OCI-LY7 (cell line): ENCODE data around the gene GABRD. TPM values are rescaled to one million over a fixed set of nuclear protein-coding genes. Genes with fewer than 3 reads are reported as not detected.

Source experiments
- BruUV-seq: library from RNA; stranded (reverse); fragments of 400-500 nt; replicated peaks from 2 replicates; lab custom pipeline; 2021; lab: Mats Ljungman, UMichigan
- CTCF ChIA-PET: fragments of 300-600 bp; sonication (Branson Sonifier 250); formaldehyde crosslinking; loops from one replicate; lab custom pipeline; 2022; ENCODE audit warnings: antibody characterized with exemption; ENCODE audit not compliant: unreplicated experiment; lab: Charles Lee
- POLR2A ChIA-PET: fragments of 300-600 bp; sonication (Branson Sonifier 250); formaldehyde crosslinking; loops from one replicate; lab custom pipeline; 2022; ENCODE audit warnings: antibody characterized with exemption; lab: Charles Lee
- DNase-seq: peaks from one replicate; pipeline ENCODE4 v3.0.0-alpha.2; 2015; ENCODE audit warnings: low spot score
- H2AFZ ChIP-seq: fragments of 200-600 bp; sonication (generic), shearing (Covaris generic); 2 replicates; pipeline ENCODE4 v1.6.1; 2014; ENCODE audit warnings: mild to moderate bottlenecking, antibody characterized with exemption, low read length, moderate library complexity
- H3K27ac ChIP-seq: fragments of 200-600 bp; sonication (generic); 2 replicates; pipeline ENCODE4 v1.5.1; 2014; ENCODE audit warnings: mixed run types, low read depth, mild to moderate bottlenecking, moderate library complexity, low read length, inconsistent platforms; ENCODE audit not compliant: poor library complexity, severe bottlenecking
- H3K36me3 ChIP-seq: fragments of 200-600 bp; sonication (generic); 2 replicates; pipeline ENCODE4 v1.6.1; 2014; ENCODE audit warnings: mild to moderate bottlenecking, antibody characterized with exemption, low read length, moderate library complexity, mixed read lengths; ENCODE audit not compliant: insufficient read depth
- H3K4me1 ChIP-seq: fragments of 200-600 bp; sonication (generic); 2 replicates; pipeline ENCODE4 v1.5.1; 2014; ENCODE audit warnings: mild to moderate bottlenecking, low read length; ENCODE audit not compliant: insufficient read depth, poor library complexity, severe bottlenecking
- H3K4me2 ChIP-seq: fragments of 200-600 bp; sonication (generic); 2 replicates; pipeline ENCODE4 v1.6.1; 2014; ENCODE audit warnings: mild to moderate bottlenecking, low read length
- H3K4me3 ChIP-seq: fragments of 200-600 bp; sonication (generic); 2 replicates; pipeline ENCODE4 v1.5.1; 2014; ENCODE audit warnings: mild to moderate bottlenecking, low read depth, low read length; ENCODE audit not compliant: poor library complexity, severe bottlenecking
- H3K79me2 ChIP-seq: fragments of 200-600 bp; sonication (generic); 2 replicates; pipeline ENCODE4 v1.6.1; 2016; ENCODE audit warnings: low read depth, mild to moderate bottlenecking, low read length, moderate library complexity, mixed read lengths; ENCODE audit not compliant: insufficient read depth
- H3K9me2 ChIP-seq: fragments of 200-600 bp; sonication (generic); 2 replicates; pipeline ENCODE4 v1.6.1; 2016; ENCODE audit warnings: mild to moderate bottlenecking, low read length, mixed read lengths; ENCODE audit not compliant: insufficient read depth
- H3K9me3 ChIP-seq: fragments of 200-600 bp; sonication (generic); 2 replicates; pipeline ENCODE4 v1.6.1; 2014; ENCODE audit warnings: mild to moderate bottlenecking, mixed run types, low read length, mixed read lengths
- H4K20me1 ChIP-seq: fragments of 200-600 bp; sonication (generic); 2 replicates; pipeline ENCODE4 v1.6.1; 2014; ENCODE audit warnings: mild to moderate bottlenecking, antibody characterized with exemption, low read length, moderate library complexity, mixed read lengths; ENCODE audit not compliant: insufficient read depth
- CTCF ChIP-seq: fragments of 200-600 bp; sonication (generic); conservative IDR thresholded peaks from 2 replicates; pipeline ENCODE4 v1.5.1; 2014; ENCODE audit warnings: mild to moderate bottlenecking, antibody characterized with exemption, low read length, moderate library complexity, mixed read lengths
- EZH2phosphoT487 ChIP-seq: fragments of 200-600 bp; sonication (generic); IDR thresholded peaks from 2 replicates; pipeline ENCODE4 v1.6.1; 2018; ENCODE audit warnings: low read depth, borderline replicate concordance, mild to moderate bottlenecking, mixed run types, antibody characterized with exemption, low read length, moderate library complexity, mixed read lengths
- intact Hi-C: fragments of 100-400 bp; cut with micrococcal nuclease; formaldehyde crosslinking; loops from one replicate; pipeline ENCODE4 v1.10.0; 2022; ENCODE audit not compliant: unreplicated experiment
- total RNA-seq, 2 experiments: library from RNA; depleted of rRNA in 1 of 2; stranded (reverse); fragments of >200 nt in 1 of 2; shearing (Covaris generic) in 1 of 2; gene quantifications; 2 replicates each; pipeline ENCODE4 v1.2.3, GENCODE V29; 2014 to 2022

The GABRD gene
- total RNA-seq, 2 experiments from 2014 or later, result not detected

- Histone ChIP-seq H3K4me1 (no peaks in the 10 kb centered on the region), H3K9me3 (peaks cover 6% of the 10 kb centered on the region; the same call in 1 of the 2 replicates), H3K79me2 (no peaks in the 10 kb centered on the region), H3K4me3 (no peak overlapping the region), H3K4me2 (no peak overlapping the region), H2AFZ (no peak overlapping the region), H4K20me1 (no peaks in the 10 kb centered on the region), H3K9me2 (no peaks in the 10 kb centered on the region), H3K27ac (no peak overlapping the region), H3K36me3 (no peaks in the 10 kb centered on the region)
- BruUV-seq, result no TSS peak
- ChIA-PET POLR2A (no interaction called here), CTCF (no interaction called here)
- intact Hi-C loops, result no loop called here
- TF ChIP-seq EZH2phosphoT487, result no peak
- no peak for TF ChIP-seq CTCF
- no peak for DNase-seq
These were observed 48.1 kb upstream of the GABRD start for GRCh38 chr1:1971017-1971416.

GRCh38 chr1:1971688-1972087, 47.5 kb upstream of the GABRD start:
- ChIA-PET POLR2A (no interaction called here), CTCF (no interaction called here)
- peaks cover 6% of the 10 kb centered on the region; the same call in 1 of the 2 replicates for H3K9me3 ChIP-seq
- no TSS peak for BruUV-seq
- H3K4me1 ChIP-seq, result no peaks in the 10 kb centered on the region
- no peak overlapping the region for H3K4me3 ChIP-seq
- no peak overlapping the region for H3K4me2 ChIP-seq
- H3K79me2 ChIP-seq, result no peaks in the 10 kb centered on the region
- DNase-seq, result no peak
- TF ChIP-seq CTCF, result no peak
- TF ChIP-seq EZH2phosphoT487, result no peak
- intact Hi-C loops, result no loop called here
- H3K36me3 ChIP-seq, result no peaks in the 10 kb centered on the region
- no peaks in the 10 kb centered on the region for H3K9me2 ChIP-seq
- H4K20me1 ChIP-seq, result no peaks in the 10 kb centered on the region
- H2AFZ ChIP-seq, result no peak overlapping the region
- H3K27ac ChIP-seq, result no peak overlapping the region

GRCh38 chr1:1972976-1973715, 46.0 kb upstream of the GABRD start:
- no peak for TF ChIP-seq EZH2phosphoT487
- TF ChIP-seq CTCF, result no peak
- no peak for DNase-seq
- Histone ChIP-seq H3K9me3 (peaks cover 6% of the 10 kb centered on the region; the same call in 1 of the 2 replicates), H4K20me1 (no peaks in the 10 kb centered on the region), H3K79me2 (no peaks in the 10 kb centered on the region), H3K27ac (no peak overlapping the region), H3K36me3 (no peaks in the 10 kb centered on the region), H3K4me1 (no peaks in the 10 kb centered on the region), H2AFZ (no peak overlapping the region), H3K4me3 (no peak overlapping the region), H3K4me2 (no peak overlapping the region), H3K9me2 (no peaks in the 10 kb centered on the region)
- ChIA-PET POLR2A (no interaction called here), CTCF (no interaction called here)
- intact Hi-C loops, result no loop called here
- BruUV-seq, result no TSS peak
